HG03558 (cell line): ENCODE measurements around the gene GPALPP1.
"Not testable (repeated sequence)": the region's sequence is repeated elsewhere in the genome, so short reads cannot be mapped to it uniquely, and the experiment has no call there.

Source experiments
- ATAC-seq: cut with Tn5 transposase; IDR thresholded peaks from one replicate; pipeline ENCODE4 v1.9.1; 2021; ENCODE audit warnings: moderate number of reproducible peaks; ENCODE audit not compliant: unreplicated experiment; ENCODE audit errors: extremely low read depth

The GPALPP1 gene

DNA sequence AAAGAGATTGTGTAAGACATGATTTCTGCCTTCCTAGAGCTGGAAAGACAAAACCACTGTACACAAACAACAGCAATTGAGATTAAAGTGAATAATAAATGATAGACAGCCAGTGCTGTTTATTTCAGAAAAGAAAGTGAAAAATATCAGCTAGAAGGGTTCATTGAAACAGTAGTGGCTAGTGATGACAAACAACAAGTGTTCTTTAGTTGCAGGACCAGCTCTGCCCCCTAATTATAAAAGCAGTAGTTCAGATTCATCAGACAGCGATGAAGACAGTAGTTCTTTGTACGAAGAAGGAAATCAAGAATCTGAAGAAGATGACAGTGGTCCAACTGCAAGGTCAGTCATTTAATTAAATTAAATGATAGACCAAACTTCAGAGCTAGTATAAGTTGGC is 14.8 kb downstream of the GPALPP1 start:
- ATAC-seq, result no peak

- no peak for ATAC-seq
Measured at GRCh38 chr13:45007225-45007624, 17.9 kb downstream of the GPALPP1 start.

- no peak for ATAC-seq
Measured at GRCh38 chr13:45007823-45008222, 18.5 kb downstream of the GPALPP1 start.

DNA sequence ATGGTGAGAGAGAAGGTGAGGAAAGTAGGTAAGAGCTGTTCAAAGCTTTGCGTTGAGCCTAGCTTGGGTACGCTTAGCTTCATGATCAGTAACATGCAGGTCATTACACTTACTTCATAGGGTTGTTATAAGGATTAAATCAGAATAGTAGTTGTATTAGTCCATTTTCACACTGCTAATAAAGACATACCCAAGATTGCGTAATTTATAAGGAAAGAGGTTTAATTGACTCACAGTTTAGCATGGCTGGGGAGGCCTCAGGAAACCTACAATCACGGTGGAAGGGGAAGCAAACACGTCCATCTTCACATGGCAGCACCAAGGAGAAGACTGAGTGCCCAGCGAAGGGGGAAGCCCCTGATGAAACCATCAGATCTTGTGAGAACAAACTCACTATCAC is 21.9 kb downstream of the GPALPP1 start:
- no peak for ATAC-seq

DNA sequence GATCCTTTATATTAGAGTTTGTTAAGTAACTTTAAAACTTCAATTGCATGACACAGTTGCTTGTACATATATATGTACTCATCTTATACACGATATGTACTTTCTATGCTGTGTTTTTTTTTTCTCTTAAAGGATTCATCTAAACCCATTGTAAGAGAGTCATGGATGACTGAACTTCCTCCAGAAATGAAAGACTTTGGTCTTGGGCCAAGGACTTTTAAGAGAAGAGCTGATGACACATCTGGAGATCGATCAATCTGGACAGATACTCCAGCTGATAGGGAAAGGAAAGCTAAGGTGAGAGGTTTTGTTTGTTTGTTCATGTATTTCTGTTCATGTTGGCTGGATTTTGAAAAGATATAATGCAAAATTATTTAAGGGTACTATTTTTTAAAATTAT is 26.0 kb downstream of the GPALPP1 start:
- no peak for ATAC-seq

DNA sequence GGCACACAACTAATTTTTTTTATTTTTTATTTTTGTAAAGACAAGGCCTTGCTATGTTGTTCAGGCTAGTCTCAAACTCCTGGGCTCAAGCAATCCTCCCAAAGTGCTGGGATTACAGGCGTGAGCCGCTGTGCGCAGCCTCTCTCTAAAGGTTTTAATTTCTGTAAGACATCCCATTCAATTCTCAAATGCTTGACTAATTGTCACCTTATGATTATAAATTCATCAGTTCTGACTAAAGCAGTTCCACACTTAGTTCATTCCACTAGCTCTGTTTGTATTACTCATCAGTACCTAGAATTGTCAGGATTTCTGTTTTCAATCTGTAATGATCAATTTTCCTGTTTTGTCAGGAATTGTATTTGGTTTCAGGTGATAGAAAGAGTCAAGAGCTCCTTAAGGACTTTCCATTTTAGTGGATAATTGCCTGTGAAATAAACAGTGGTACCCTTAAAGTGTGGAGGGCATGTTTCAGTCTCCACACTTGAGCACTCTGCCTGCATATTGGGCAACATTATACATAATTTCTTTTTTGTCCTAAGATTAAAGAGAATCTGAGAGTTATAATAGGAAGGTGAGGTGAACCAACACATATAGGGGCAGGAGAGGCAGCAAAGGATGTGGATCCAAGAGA is 27.6 kb downstream of the GPALPP1 start:
- no peak for ATAC-seq

DNA sequence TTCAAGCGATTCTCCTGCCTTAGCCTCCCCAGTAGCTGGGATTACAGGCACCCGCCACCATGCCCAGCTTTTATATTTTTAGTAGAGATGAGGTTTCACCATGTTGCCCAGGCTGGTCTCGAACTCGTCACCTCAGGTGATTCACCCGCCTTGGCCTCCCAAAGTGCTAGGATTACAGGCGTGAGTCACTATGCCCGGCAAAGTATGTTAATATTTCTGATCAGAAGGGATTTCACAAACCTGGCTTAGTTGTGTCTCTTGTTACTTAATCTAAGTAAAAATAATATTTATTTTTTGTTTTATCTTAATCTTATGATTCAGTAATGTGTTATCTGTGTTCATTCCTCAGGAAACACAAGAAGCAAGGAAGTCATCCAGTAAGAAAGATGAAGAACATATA is 30.6 kb downstream of the GPALPP1 start:
- ATAC-seq, result not testable (repeated sequence)

DNA sequence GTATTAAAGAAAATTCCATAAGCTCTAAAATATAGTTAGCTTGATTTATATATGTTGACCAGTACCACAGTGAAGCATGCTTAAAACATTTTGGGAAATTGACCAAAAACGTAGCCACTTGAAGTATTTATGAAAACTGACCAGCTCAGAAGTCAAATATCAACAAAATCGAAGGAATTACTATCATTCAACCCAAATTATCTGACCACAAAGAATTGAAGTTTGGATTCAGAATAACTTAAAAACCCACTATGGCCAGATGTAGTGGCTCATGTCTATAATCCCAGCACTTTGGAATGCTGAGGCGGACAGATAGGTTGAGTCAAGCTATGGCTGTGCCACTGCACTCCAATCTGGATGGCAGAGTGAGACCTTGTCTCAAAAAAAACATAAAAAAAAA is 31.9 kb downstream of the GPALPP1 start:
- ATAC-seq, result no peak

- no peak for ATAC-seq
Measured at GRCh38 chr13:45024847-45025246, 35.5 kb downstream of the GPALPP1 start.

DNA sequence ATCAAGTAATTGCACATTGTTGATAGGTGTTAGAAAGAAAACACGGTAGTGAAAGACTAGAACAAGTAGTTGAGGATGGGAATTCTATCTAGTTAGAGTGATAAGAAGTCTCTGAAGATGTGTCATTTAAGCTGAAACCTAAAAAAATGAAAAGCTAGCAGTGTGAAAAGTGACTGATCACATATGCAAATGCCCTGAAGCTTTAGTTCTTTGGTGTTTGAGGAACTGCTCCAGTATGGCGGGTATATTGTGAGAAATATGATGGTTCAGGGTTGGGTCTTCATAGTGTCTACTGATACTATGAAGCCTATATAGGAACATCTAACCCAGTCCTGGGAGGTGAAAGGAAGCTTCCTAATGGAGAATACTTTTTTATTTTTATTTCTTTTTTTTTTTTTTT is 45.0 kb downstream of the GPALPP1 start:
- no peak for ATAC-seq

- ATAC-seq, result no peak
Measured at GRCh38 chr13:45036206-45036605, 46.9 kb downstream of the GPALPP1 start.

DNA sequence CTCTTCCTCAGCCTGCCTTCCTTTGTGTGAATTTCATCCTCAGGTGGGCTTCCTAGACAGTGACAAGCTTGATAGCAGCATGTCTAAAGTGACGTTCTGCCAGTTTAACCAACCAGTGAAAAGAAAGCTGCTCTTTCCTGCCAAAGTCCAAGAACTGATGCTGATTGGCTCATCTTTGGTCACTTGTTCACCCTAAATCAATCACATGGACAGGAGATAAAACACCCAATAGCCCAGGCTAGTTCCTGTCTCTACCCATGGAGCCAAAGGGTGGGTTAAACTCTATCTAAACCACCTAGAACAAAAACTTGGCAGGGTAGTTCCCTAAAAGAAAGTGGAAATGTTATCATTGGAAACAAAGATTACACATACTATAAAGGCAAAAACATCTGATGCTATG is 50.8 kb downstream of the GPALPP1 start:
- ATAC-seq, result no peak

DNA sequence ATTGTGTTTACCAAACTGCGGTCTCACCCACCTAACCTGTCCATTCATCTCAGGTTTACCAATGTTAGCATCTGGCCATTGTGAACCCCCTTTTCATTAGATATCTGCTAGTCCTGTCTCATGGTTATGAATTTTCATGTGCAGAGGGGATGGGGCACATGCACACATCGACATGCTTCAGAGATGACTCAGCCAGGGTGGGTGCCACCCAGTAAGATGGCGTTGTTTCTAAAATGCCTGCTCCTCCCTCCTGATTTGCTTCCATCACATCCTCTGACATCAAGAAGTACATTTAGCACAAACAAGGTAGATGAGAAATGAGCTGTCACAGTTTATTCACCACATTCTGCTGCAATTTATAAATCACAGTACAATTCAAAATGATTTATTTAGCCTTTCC is 51.3 kb downstream of the GPALPP1 start:
- no peak for ATAC-seq

- ATAC-seq, result no peak
Measured at GRCh38 chr13:45042539-45042938, 53.2 kb downstream of the GPALPP1 start.

GRCh38 chr13:45046445-45046844 is 57.1 kb downstream of the GPALPP1 start:
- no peak for ATAC-seq

GRCh38 chr13:45047394-45048310 is 58.3 kb downstream of the GPALPP1 start:
- ATAC-seq, result no peak

- ATAC-seq, result no peak
Measured at GRCh38 chr13:45048890-45049407, 59.6 kb downstream of the GPALPP1 start.

- ATAC-seq, result no peak
Measured at GRCh38 chr13:45049478-45049877, 60.1 kb downstream of the GPALPP1 start.

DNA sequence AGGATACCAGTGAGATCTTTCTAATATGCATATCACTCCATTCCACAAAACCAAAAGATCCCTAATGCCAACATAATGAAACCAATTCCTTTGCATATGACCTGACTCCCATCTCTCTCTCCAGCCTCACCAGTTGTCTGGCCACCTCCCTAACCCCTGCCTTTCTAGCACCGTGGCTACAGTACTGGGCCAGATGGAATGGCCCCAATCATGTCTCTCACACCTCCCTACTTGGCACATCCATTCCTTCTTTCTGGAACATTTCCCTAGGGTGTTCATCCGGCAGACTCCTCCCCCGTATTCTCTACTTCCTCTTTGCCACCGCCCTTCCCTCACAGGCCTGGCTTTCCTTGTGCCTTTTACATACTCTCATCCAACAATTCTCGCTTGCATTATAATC is 62.0 kb downstream of the GPALPP1 start:
- ATAC-seq, result no peak

- no peak for ATAC-seq
Measured at GRCh38 chr13:45055198-45055901, 66.0 kb downstream of the GPALPP1 start.
